ENCODE measurements around the gene NFKBIB.

NFKBIB gene

DNA sequence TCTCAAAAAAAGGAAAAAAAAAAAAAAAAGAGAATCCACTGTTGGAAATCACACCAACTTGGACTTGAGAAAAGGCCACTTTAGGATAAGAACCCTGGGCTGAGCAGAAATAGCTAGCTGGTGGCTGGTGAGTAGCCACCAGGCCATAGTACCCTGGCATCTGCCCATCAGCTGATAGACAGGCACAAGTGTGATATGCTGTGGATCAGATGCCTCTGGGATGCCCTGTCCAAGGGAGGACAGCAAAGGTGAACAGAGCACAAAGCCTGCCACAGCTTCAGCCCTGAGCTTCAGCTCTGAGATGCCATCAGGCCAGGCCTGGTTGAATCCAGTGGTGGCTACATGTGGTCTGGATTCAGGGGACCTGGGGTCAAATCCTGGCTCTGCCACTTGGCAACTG lies 9.1 kb upstream of the NFKBIB start:
- no peak for DNase-seq (ENCODE audit: low spot score)
- no peak overlapping the region for H3K27ac ChIP-seq
- TF ChIP-seq, protein P1, sequence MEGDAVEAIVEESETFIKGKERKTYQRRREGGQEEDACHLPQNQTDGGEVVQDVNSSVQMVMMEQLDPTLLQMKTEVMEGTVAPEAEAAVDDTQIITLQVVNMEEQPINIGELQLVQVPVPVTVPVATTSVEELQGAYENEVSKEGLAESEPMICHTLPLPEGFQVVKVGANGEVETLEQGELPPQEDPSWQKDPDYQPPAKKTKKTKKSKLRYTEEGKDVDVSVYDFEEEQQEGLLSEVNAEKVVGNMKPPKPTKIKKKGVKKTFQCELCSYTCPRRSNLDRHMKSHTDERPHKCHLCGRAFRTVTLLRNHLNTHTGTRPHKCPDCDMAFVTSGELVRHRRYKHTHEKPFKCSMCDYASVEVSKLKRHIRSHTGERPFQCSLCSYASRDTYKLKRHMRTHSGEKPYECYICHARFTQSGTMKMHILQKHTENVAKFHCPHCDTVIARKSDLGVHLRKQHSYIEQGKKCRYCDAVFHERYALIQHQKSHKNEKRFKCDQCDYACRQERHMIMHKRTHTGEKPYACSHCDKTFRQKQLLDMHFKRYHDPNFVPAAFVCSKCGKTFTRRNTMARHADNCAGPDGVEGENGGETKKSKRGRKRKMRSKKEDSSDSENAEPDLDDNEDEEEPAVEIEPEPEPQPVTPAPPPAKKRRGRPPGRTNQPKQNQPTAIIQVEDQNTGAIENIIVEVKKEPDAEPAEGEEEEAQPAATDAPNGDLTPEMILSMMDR (IDR thresholded peaks at IDR 0.05) = no peak
- no peak overlapping the region for H3K4me3 ChIP-seq

DNA sequence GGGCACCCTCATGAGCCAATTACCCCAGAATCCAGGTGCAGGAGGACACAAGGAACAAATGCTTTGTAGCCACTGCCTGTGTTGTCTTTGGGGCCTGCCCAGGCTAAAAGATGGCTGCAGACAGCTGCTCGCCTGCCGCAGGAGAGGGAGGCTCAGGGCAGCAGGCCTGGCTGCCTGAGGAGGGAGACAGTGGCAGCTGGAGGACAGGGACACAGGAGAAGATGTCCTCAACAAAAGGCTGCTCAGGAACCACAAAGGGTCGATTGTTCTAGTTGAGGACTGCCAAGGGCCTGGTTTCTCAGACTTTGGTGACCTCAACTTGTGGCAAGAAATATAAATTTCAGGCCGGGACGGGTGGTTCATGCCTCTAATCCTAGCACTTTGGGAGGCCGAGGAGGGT lies 8.0 kb upstream of the NFKBIB start:
- Histone ChIP-seq H3K4me3 (no peak overlapping the region), H3K27ac (no peak overlapping the region)
- DNase-seq (ENCODE audit: low spot score) = no peak
- TF ChIP-seq, protein P1 (IDR thresholded peaks at IDR 0.05) = no peak

DNA sequence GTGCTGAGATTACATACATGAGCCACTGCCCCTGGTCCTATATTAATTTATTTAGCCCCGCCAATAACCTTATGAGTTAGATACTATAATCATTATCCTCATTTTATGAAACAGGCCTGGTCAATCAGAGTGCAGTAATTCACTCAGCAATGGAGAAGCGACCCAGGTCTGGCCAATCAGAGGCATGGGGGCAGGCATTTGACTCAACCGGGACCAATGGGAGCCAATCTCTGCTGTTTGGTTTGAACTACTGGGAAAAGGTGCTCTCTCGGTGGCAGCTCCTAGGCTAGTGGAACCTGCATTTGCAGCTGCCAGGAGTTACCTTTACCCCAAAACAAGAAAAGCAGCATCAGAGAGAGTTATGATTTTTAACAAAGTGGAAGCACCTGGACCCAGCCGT lies 6.9 kb upstream of the NFKBIB start:
- DNase-seq (ENCODE audit: low spot score) = no peak
- no peak overlapping the region for H3K4me3 ChIP-seq
- no peak overlapping the region for H3K27ac ChIP-seq
- TF ChIP-seq, protein P1 (IDR thresholded peaks at IDR 0.05) = no peak

DNA sequence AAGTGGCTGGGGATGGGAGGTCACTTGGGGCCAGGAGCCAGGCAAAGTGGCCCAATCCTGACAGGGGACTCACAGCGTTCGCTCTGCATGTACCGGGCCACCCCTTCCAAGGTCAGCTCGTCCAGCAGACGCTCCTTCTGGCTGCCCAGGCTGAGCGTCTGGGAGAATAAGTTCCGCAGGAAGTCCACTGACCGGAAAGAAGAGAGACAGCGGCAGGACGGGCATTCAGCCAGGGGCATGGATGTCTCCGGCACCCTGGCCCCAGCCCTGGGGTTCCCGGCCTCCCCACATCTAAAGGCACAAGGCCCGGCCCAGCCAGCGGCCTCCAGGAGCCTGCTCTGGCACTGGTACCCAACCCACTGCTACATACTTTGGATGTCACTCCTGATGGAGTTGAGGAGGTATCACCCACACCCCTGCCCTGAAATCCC lies 6.4 kb upstream of the NFKBIB start:
- TF ChIP-seq, protein P1 (IDR thresholded peaks at IDR 0.05) = no peak
- Histone ChIP-seq H3K4me3 (no peak overlapping the region), H3K27ac (no peak overlapping the region)
- DNase-seq (ENCODE audit: low spot score) = no peak

DNA sequence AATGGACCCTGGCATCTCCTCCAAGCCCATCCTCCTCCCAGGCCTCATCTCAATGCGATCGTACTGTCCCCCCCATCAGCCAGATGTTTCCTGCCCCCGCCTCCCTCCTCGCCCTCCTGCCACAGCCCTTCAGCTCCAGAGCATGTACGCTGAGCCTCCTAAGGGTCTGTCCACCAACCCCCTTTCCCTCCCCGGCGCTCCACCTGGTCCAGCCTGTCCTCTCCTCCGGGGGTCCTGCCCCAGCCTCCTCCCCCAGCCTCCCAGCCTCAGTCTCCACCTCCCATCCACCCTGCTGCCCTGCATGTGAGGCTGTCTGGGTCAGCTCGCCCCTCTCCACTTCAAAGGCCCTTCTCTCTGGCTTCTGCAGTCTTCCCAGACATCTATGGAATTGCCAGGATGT lies 4.8 kb upstream of the NFKBIB start:
- no peak for DNase-seq (ENCODE audit: low spot score)
- no peak overlapping the region for H3K4me3 ChIP-seq
- TF ChIP-seq, protein P1 (IDR thresholded peaks at IDR 0.05) = no peak
- H3K27ac ChIP-seq = no peak overlapping the region

DNA sequence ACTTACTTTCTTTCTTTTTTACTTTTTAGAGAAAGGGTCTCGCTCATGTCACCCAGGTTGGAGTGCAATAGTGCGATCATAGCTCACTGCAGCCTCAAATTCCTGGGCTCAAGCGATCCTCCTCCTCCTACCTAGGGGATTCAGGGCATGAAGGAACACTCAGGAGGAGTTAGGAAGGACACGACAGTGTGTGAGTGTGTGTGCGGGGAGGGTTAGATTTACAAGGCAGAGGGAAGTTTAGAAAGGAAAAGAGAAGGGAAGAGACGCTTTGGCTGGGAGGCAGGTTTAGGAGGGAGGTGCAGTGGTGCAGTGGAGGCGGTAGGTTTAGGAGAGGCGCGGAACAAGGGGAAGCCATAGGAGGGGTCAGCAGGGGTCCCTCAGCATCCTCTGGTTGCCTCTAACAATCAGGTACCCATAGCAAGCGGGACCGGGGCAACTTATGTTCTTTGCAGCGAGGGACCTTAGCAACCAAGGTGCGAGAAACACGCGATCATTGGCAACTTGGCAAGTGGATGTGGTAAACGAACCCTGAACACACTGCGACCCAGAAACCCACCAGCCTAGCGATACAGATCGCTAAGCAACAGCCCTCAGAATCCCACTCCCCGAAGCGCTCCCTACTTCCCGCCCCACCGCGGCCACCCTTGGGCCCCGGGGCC lies 852 bp upstream of the NFKBIB start:
- no peak for DNase-seq (ENCODE audit: low spot score)
- TF ChIP-seq, protein P1 (IDR thresholded peaks at IDR 0.05) = no peak

DNA sequence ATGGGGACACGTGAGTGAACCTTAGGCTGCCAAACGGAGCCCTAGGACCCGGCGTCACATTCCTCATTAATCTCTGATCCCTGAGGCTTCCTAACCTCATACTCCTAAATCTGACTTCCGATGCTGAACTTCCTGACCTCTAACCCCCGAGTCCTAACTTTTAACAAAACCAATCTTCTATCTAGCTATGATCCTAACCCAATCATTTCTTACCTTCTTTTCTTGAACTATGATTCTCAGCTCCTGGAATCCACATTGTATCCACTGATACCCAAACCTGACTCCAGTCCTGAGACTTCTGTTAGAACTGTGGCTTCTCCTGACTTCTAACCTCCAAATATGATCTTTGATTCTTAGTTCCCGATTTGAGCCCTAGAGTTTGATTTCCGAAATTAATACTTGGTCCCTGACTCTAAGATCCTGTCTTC lies 447 bp downstream of the NFKBIB start:
- DNase-seq (ENCODE audit: low spot score) = no peak
- H3K27ac ChIP-seq = peak overlapping the region; percentile 91
- TF ChIP-seq, protein P1 (IDR thresholded peaks at IDR 0.05) = no peak
- peak overlapping the region; percentile 91 for H3K4me3 ChIP-seq

More for the DNA sequence above, 852 bp upstream of the NFKBIB start:
- Histone ChIP-seq H3K4me3 (peak overlapping the region; percentile 91), H3K27ac (peak overlapping the region; percentile 90 to 94)

All from coronary artery (tissue), 2 donors.